IPS-15b (cell line): ENCODE data around the gene CDK17.

Source experiments
- H3K27me3 ChIP-seq: one replicate; pipeline ENCODE4 v1.6.1; 2013; ENCODE audit warnings: low read length; ENCODE audit not compliant: control insufficient read depth, insufficient read depth
- H3K36me3 ChIP-seq: one replicate; pipeline ENCODE4 v1.6.1; 2013; ENCODE audit warnings: low read length; ENCODE audit not compliant: control insufficient read depth, insufficient read depth
- H3K4me1 ChIP-seq: one replicate; pipeline ENCODE4 v1.6.1; 2013; ENCODE audit warnings: mild to moderate bottlenecking, low read length; ENCODE audit not compliant: control insufficient read depth, insufficient read depth
- H3K4me3 ChIP-seq: one replicate; pipeline ENCODE4 v1.5.1; 2013; ENCODE audit warnings: low read depth, low read length
- H3K9ac ChIP-seq: one replicate; pipeline ENCODE4 v1.6.1; 2013; ENCODE audit warnings: low read depth, mild to moderate bottlenecking, low read length
- H3K9me3 ChIP-seq: one replicate; pipeline ENCODE4 v1.6.1; 2013; ENCODE audit warnings: mild to moderate bottlenecking, low read length; ENCODE audit not compliant: control insufficient read depth, insufficient read depth

CDK17 gene

DNA sequence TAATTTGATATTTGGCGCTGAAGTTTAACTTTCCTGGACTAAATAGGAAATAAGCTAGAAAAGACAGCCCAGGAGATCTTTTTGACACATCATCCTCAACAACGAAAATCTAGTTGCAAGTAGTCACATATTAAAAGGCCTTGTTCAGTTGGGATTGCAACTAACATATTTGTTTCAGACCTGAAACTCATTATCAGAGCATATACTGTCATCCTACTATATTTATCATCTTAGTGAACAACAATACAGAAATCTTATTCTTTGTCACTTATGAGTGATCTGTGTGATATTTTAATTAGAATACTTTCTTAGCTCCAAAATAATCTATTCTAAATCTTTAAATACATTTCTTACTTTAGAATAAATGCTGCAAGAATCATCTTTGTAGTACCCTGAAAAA, 134.0 kb downstream of the CDK17 start:
- Histone ChIP-seq H3K36me3 (no peaks in the 10 kb centered on the region), H3K9me3 (no peaks in the 10 kb centered on the region), H3K27me3 (no peaks in the 10 kb centered on the region), H3K4me1 (no peaks in the 10 kb centered on the region), H3K4me3 (no peak overlapping the region), H3K9ac (no peak overlapping the region)

DNA sequence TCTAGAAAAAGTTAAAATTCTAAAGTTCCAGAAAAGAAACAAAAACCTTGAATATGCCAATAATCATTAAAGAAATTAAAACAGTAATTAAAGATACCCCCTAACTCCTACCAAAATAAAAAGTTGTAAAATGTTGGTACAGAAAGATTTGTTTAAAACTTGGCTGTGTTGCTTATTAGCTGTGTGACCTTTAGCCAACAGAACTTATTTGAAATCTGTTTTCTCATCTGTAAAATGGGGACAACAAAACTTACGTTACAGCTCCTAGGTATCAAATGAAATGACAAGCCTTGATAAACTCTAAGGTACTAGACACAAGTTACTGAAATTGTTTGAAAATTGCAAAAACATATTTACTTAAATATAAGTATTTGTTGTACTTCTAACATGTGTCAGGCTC, 134.4 kb downstream of the CDK17 start:
- Histone ChIP-seq H3K27me3 (no peaks in the 10 kb centered on the region), H3K4me1 (no peaks in the 10 kb centered on the region), H3K9ac (no peak overlapping the region), H3K9me3 (no peaks in the 10 kb centered on the region), H3K4me3 (no peak overlapping the region), H3K36me3 (no peaks in the 10 kb centered on the region)

DNA sequence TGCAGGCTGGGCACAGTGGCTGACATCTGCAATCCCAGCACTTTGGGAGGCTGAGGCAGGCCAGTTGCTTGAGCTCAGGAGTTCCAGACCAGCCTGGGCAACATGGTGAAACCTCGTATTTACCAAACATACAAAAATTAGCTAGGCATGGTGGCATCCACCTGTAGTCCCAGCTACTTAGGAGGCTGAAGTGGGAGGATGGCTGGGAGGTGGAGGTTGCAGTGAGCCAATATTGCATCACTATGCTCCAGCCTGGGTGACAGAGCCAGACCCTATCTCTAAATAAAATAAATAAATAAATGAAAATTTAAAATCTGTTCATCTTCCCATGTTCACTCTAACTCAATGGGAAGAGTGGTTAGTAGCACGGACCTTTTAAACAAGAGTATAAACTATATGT, 134.8 kb downstream of the CDK17 start:
- H3K36me3 ChIP-seq: peaks cover 4% of the 10 kb centered on the region
- no peaks in the 10 kb centered on the region for H3K4me1 ChIP-seq
- H3K4me3 ChIP-seq: no peak overlapping the region

DNA sequence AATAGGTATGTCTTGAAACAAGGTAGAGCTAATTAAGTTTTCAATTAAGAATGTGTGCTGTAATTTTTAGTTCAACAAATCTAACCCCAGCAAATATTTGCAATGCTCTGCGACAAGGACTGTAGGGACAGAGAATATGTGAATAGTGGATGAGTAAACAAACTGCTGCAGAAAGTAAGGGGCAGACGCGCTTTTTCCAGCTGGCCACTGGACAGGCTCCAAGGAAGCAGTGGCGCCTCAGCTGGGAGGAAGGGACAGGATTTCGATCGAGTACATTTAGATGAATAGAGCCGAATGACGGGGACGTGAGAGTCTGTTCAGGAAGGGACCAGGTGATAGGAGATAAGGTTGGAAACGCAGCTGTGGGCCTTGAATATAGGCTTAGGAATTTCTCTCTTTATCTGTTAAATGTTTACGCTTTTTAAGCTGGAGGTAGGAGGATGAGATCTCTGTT, 136.8 kb downstream of the CDK17 start:
- Histone ChIP-seq H3K4me1 (peaks cover 5% of the 10 kb centered on the region), H3K27me3 (no peaks in the 10 kb centered on the region), H3K9me3 (no peaks in the 10 kb centered on the region), H3K9ac (no peak overlapping the region), H3K4me3 (no peak overlapping the region), H3K36me3 (peaks cover 4% of the 10 kb centered on the region)

More for the DNA sequence above, 134.8 kb downstream of the CDK17 start:
- Histone ChIP-seq H3K9me3 (no peaks in the 10 kb centered on the region), H3K9ac (no peak overlapping the region), H3K27me3 (no peaks in the 10 kb centered on the region)

DNA sequence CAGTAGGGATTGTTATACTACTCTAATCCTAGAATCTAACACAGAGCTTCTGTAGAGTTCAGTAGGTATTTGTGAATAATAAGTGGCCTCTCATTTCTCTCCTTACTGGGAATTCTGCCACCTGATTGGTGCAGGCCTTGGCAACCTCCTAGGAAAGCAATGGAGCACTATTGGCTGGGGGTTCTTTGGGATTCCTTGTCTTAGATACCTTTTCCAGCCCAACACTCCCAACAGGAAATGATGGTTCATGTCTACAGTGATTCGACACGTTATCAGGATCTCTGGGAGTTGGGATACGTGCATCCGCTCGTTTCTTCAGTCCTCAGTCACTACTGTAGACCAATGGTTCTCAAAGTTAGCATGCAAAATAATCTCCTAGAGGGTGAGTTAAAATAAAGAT, 138.7 kb downstream of the CDK17 start:
- Histone ChIP-seq H3K9me3 (no peaks in the 10 kb centered on the region), H3K36me3 (peaks cover 4% of the 10 kb centered on the region), H3K9ac (no peak overlapping the region), H3K4me1 (peaks cover 14% of the 10 kb centered on the region), H3K27me3 (no peaks in the 10 kb centered on the region), H3K4me3 (no peak overlapping the region)

DNA sequence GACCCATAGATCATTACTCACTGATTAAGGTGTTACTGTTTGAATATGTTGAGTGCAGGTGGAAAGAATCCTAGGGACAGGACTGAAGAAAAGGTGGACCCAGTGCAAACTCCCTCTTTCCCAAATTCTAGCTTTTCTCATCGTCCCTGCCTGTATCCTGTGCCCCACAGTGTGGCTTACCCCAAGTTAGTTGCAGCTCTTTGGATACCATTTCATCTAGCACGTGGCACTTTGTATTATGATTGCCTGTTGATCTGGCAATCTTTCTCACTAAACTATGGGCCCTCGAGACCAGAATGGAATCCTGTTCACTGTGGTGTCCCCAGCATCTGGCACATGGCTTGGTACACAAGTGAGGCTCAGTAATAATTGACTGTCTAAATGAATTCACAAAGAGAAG, 139.6 kb downstream of the CDK17 start:
- H3K4me1 ChIP-seq: peaks cover 14% of the 10 kb centered on the region
- H3K9me3 ChIP-seq: no peaks in the 10 kb centered on the region
- H3K27me3 ChIP-seq: no peaks in the 10 kb centered on the region
- H3K4me3 ChIP-seq: no peak overlapping the region
- no peak overlapping the region for H3K9ac ChIP-seq
- H3K36me3 ChIP-seq: peaks cover 4% of the 10 kb centered on the region

DNA sequence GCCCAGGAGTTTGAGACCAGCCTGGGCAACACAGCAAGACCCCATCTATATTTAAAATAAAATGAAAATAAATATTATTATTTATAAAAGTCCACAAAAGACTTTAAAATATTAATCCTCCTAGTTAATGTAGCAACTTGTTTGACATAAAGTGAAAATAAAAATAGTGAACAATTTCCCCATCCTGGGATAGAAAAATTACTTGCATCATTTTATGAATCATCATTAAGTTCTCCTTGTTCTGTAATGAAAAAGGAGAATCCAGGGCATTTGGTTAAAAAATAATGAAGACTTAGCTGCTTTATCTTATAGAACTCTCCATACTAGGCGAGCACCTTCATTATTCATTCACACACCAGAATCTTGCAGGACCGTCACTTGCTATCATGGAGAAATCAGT, 140.0 kb downstream of the CDK17 start:
- no peaks in the 10 kb centered on the region for H3K27me3 ChIP-seq
- no peak overlapping the region for H3K4me3 ChIP-seq
- H3K9me3 ChIP-seq: no peaks in the 10 kb centered on the region
- no peak overlapping the region for H3K9ac ChIP-seq
- H3K36me3 ChIP-seq: peaks cover 4% of the 10 kb centered on the region
- H3K4me1 ChIP-seq: peaks cover 14% of the 10 kb centered on the region

DNA sequence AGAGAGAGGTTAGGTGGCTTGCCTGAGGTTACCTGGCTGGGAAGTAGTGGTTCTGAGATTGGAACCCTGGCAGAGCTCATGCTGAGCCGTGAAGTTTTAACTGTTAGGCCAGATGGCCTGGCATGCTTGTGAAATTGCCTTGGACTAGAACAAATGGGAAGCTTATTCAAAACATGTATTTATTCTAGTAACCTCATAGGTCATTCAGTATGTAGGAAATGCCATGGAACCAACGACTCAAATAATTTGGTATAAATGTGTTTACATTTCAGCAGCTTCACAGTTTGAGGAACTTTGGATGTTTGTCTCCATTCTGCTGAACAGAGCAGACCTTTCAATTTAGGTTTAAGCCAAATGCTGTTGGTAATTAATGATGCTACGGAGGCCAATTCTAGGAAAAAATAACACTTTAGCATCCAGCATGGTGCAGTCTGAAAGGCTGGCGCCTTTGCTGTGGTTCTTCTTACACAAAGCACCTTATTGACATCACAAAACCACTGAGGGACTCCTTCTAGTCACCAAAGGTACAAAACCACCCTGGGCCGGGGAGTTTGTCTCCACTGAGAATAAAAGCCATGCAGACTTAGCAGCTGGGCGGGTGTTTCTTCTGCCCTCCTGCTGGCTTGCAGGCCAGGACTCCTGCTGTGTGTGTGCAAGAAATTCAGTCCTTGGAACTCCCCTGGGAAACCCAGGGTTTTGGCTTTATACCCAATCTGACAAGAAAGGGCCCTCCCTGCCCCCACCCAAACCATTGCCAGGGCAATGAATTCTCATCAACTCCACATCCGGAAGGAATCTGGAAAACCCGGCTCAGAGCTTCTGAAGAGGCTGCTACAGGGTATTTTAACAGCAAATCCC, 141.9 kb downstream of the CDK17 start:
- no peaks in the 10 kb centered on the region for H3K27me3 ChIP-seq
- peaks cover 14% of the 10 kb centered on the region for H3K4me1 ChIP-seq
- H3K9me3 ChIP-seq: no peaks in the 10 kb centered on the region
- peaks cover 4% of the 10 kb centered on the region for H3K36me3 ChIP-seq
- H3K9ac ChIP-seq: no peak overlapping the region
- H3K4me3 ChIP-seq: no peak overlapping the region

DNA sequence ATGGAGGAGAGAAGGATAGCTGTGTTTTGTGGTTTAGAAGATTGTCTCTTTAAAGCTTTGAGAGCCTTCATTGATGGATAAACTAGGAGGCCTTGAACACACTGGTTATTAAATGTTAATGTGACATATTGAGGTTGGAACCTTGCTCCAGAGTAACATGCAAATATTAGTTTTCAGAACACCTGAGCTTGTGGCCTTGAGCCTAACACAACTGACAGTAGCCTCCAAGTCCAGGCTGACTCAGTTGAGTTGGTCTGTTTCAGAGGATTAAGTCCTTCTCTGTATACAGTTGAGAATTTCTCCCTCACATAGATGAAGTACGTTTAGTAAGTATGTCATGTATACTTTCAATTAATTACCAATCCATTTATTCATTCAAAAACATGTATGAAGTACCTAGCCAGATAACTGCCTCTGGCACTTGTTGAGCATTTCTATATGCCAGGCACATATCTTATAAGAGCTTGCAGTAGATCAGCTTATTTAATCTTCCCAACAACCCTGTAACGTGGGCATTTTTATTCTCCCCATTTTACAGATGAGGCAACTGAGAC, 142.6 kb downstream of the CDK17 start:
- Histone ChIP-seq H3K27me3 (no peaks in the 10 kb centered on the region), H3K36me3 (peaks cover 4% of the 10 kb centered on the region), H3K4me3 (no peak overlapping the region), H3K4me1 (peaks cover 14% of the 10 kb centered on the region), H3K9me3 (no peaks in the 10 kb centered on the region), H3K9ac (no peak overlapping the region)

DNA sequence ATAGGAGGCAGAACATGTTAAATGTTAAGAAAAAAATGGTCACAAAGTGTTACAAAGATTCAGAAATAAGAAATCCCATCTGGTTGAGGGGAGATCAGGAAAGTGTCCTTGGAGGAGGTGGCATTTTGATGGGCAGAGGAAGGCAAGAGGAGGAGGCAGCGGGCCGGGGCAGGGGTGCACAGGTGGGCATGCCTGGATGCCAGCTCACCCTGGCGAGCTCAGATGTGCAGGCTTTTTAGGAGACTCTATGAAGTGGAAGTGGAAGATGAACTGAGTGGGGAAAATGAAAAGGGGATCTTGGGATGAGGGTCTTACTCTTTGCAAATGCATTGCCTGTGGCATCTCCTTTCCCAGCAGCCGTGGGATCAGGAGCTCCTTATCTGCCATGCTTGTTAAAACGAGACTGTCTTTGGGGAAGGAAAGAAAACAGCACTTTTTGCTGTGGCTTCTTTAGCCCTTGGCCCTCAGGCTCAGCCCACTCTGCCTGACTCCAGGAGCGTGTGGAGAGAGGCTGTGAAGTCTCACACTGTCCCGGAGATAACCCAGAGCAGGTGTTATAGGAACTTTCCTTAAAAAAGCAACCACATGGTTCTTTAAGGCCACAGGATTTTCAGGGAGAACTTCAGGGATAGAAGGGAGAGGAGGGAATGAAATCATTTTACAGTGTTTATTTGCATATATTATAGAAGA, 143.4 kb downstream of the CDK17 start:
- Histone ChIP-seq H3K9me3 (no peaks in the 10 kb centered on the region), H3K27me3 (no peaks in the 10 kb centered on the region), H3K36me3 (peaks cover 4% of the 10 kb centered on the region), H3K4me1 (peaks cover 14% of the 10 kb centered on the region), H3K9ac (no peak overlapping the region), H3K4me3 (no peak overlapping the region)

DNA sequence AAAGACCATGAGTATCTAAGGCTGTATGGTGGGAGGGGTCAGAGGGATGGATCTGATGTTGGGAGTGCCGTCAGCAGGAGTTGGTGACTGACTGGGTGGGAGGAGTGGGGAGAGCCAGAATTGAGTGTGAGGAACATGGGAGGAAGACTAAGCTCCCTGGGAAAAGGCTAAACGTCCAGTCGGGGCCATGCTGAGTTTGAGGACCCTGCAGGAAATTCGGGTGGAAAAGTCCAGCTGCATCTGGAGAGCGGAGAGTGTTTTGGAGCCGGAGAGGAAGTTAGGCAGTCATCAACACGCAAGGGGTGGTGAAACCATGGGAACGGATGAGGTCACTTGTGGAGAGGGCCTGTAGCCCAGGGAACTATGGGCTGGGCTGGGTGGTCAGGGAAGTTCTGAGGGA, 145.2 kb downstream of the CDK17 start:
- H3K9ac ChIP-seq: no peak overlapping the region
- H3K9me3 ChIP-seq: no peaks in the 10 kb centered on the region
- peaks cover 14% of the 10 kb centered on the region for H3K4me1 ChIP-seq
- H3K36me3 ChIP-seq: no peaks in the 10 kb centered on the region
- no peaks in the 10 kb centered on the region for H3K27me3 ChIP-seq
- no peak overlapping the region for H3K4me3 ChIP-seq
